ENCODE measurements around the gene TPCN1. TPM values are rescaled to one million over a fixed set of nuclear protein-coding genes. Genes with fewer than 3 reads are reported as not detected.
"Not testable (repeated sequence)": the region's sequence is repeated elsewhere in the genome, so short reads cannot be mapped to it uniquely, and the experiment has no call there.

Gene TPCN1
- total and polyA plus RNA-seq, 2 experiments from 2014 or later, result 13.4 to 24.2 TPM

DNA sequence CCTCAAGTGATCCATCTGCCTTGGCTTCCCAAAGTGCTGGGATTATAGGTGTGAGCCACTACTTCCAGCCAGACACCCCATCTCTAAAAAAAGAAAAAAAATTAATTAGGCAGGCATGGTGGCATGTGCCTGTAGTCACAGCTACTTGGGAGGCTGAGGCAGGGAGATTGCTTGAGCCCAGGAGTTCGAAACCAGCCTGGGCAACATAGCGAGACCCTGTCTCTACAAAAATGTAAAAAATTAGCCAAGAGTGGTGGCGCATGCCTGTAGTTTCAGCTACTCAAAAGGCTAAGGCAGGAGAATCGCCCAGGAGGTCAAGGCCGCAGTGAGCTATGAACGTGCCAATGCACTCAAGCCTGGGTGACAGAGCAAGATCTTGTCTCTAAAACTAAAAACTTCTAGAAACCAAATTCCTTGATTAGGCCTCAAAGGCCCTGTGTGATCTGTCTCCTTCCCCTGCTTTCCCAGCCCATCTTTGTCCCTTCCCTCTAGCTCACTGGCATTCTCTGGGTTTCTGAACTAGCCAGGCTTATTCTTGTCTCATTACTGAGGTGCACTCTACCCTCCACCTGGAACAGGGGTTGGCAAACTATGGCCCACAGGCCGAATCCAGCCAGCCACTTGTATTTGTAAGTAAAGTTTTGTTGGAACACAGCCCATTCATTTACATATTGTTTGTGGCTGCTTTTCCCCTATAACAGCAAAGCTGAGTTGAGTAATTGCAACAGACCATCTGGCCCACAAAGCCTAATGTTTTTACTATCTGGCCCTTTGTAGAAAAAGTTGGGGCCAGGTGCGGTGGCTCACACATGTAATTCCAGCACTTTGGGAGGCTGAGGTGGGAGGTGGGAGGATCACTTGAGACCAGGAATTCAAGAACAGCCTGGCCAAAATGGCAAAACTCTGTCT lies 17.2 kb upstream of the TPCN1 start:
- H3K4me3 ChIP-seq, result no peak overlapping the region
- DNase-seq (ENCODE audit: low read depth in 1 of 2, low spot score in 1 of 2), result peak in 1 of 2 donors; percentile 48
- H3K36me3 ChIP-seq, result no peaks in the 10 kb centered on the region
- H3K4me1 ChIP-seq (ENCODE audit: low read depth), result no peaks in the 10 kb centered on the region
- H3K27me3 ChIP-seq, result no peaks in the 10 kb centered on the region
- no peaks in the 10 kb centered on the region for H3K9me3 ChIP-seq (ENCODE audit: low read depth)
- TF ChIP-seq, protein P1, sequence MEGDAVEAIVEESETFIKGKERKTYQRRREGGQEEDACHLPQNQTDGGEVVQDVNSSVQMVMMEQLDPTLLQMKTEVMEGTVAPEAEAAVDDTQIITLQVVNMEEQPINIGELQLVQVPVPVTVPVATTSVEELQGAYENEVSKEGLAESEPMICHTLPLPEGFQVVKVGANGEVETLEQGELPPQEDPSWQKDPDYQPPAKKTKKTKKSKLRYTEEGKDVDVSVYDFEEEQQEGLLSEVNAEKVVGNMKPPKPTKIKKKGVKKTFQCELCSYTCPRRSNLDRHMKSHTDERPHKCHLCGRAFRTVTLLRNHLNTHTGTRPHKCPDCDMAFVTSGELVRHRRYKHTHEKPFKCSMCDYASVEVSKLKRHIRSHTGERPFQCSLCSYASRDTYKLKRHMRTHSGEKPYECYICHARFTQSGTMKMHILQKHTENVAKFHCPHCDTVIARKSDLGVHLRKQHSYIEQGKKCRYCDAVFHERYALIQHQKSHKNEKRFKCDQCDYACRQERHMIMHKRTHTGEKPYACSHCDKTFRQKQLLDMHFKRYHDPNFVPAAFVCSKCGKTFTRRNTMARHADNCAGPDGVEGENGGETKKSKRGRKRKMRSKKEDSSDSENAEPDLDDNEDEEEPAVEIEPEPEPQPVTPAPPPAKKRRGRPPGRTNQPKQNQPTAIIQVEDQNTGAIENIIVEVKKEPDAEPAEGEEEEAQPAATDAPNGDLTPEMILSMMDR (IDR thresholded peaks at IDR 0.05; ENCODE audit: low read depth, low read length), result no peak
- H3K27ac ChIP-seq, result no peak overlapping the region

DNA sequence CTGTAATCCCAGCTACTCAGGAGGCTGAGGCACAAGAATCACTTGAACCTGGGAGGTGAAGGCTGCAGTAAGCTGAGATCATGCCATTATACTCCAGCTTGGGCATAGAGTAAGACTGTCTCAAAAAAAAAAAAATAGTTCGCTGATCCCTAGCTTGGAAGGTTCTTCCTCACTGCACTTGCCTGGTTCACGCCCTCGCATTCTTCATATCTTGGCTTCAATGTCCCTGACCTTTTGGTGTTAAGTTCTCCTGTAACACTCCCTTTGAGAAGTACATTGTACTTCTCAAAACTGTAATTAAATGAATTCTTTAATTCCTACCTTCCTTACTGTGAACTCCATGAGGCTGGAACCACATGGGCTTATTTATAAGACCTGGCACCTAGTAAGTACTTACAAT lies 16.5 kb upstream of the TPCN1 start:
- TF ChIP-seq, protein P1 (IDR thresholded peaks at IDR 0.05; ENCODE audit: low read depth, low read length), result no peak

GRCh38 chr12:113206802-113207201 lies 14.5 kb upstream of the TPCN1 start:
- H3K9me3 ChIP-seq (ENCODE audit: low read depth); DNase-seq (ENCODE audit: low read depth in 1 of 2, low spot score in 1 of 2); H3K36me3 ChIP-seq; H3K27ac ChIP-seq; H3K4me1 ChIP-seq (ENCODE audit: low read depth); H3K27me3 ChIP-seq; H3K4me3 ChIP-seq: not testable (repeated sequence)

More for the DNA sequence above, 16.5 kb upstream of the TPCN1 start:
- no peak for DNase-seq (ENCODE audit: low read depth in 1 of 2, low spot score in 1 of 2)
- H3K27ac ChIP-seq, result no peak overlapping the region
- H3K4me1 ChIP-seq (ENCODE audit: low read depth), result no peaks in the 10 kb centered on the region
- H3K9me3 ChIP-seq (ENCODE audit: low read depth), result no peaks in the 10 kb centered on the region
- H3K36me3 ChIP-seq, result no peaks in the 10 kb centered on the region
- H3K27me3 ChIP-seq, result no peaks in the 10 kb centered on the region
- no peak overlapping the region for H3K4me3 ChIP-seq

GRCh38 chr12:113207613-113208040 lies 13.6 kb upstream of the TPCN1 start:
- no peaks in the 10 kb centered on the region for H3K27me3 ChIP-seq
- no peaks in the 10 kb centered on the region for H3K4me1 ChIP-seq (ENCODE audit: low read depth)
- no peak overlapping the region for H3K4me3 ChIP-seq
- no peaks in the 10 kb centered on the region for H3K9me3 ChIP-seq (ENCODE audit: low read depth)
- no peak for DNase-seq (ENCODE audit: low read depth in 1 of 2, low spot score in 1 of 2)
- H3K36me3 ChIP-seq, result no peaks in the 10 kb centered on the region
- TF ChIP-seq, protein P1 (IDR thresholded peaks at IDR 0.05; ENCODE audit: low read depth, low read length), result no peak
- no peak overlapping the region for H3K27ac ChIP-seq

- Histone ChIP-seq H3K9me3 (ENCODE audit: low read depth) (no peaks in the 10 kb centered on the region), H3K4me1 (ENCODE audit: low read depth) (no peaks in the 10 kb centered on the region), H3K4me3 (no peak overlapping the region), H3K27me3 (no peaks in the 10 kb centered on the region), H3K27ac (no peak overlapping the region), H3K36me3 (no peaks in the 10 kb centered on the region)
- peak in 1 of 2 donors; percentile 55 for DNase-seq (ENCODE audit: low read depth in 1 of 2, low spot score in 1 of 2)
- TF ChIP-seq, protein P1 (IDR thresholded peaks at IDR 0.05; ENCODE audit: low read depth, low read length), result no peak
These were observed 13.0 kb upstream of the TPCN1 start for GRCh38 chr12:113208041-113208934.

All from cardiac muscle cell (in vitro differentiated cells and primary cell).